HL-60 (cell line): ENCODE results near the gene COL23A1.

Experiments used
- CTCF ChIP-seq: IDR thresholded peaks from one replicate; pipeline ENCODE4 v1.5.1; 2011; ENCODE audit warnings: low read length, control low read depth, inconsistent platforms; ENCODE audit not compliant: insufficient read depth
- REST ChIP-seq: IDR thresholded peaks from 2 replicates; pipeline ENCODE4 v1.6.1; 2012; ENCODE audit warnings: low read depth; ENCODE audit not compliant: insufficient replicate concordance

DNA sequence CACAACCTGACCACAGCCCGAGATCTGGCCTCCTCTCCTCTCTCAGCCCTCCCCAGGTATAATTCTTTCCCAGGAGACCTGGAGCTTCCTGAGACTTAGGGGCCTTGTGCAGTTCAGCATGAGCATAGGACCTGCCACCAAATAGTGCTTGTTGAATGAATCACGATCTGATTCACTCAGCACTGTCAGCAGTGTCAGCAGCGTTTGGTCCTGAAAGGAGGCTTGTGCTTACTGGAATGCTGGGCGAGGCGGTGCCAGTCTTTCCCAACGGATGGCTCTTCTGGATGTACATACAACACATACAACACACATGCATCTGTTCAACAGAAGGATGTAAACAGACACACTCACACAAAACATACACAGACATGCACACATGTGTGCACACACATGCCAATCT lies 173.3 kb downstream of the COL23A1 start:
- no peak for TF ChIP-seq CTCF
- no peak for TF ChIP-seq REST
